GM12891 (cell line): Measurements from ENCODE around the gene MMRN2.

Source experiments
- PAX5 ChIP-seq: IDR thresholded peaks from 2 replicates; pipeline ENCODE4 v1.6.1; 2011; ENCODE audit warnings: low read length, moderate library complexity, mild to moderate bottlenecking; ENCODE audit not compliant: insufficient read depth, severe bottlenecking
- POLR2A ChIP-seq: IDR thresholded peaks from 2 replicates; pipeline ENCODE4 v1.6.1; 2011; ENCODE audit warnings: low read depth, low read length, control low read depth
- POLR2AphosphoS5 ChIP-seq: IDR thresholded peaks from 2 replicates; pipeline ENCODE4 v1.6.1; 2011; ENCODE audit warnings: low read depth, low read length, control low read depth
- POU2F2 ChIP-seq: IDR thresholded peaks from 2 replicates; pipeline ENCODE4 v1.6.1; 2011; ENCODE audit warnings: low read depth, mild to moderate bottlenecking, control low read depth, low read length, moderate library complexity
- SPI1 ChIP-seq: IDR thresholded peaks from 2 replicates; pipeline ENCODE4 v1.6.1; 2011; ENCODE audit warnings: low read depth, low read length, control low read depth
- TAF1 ChIP-seq: IDR thresholded peaks from 2 replicates; pipeline ENCODE4 v1.6.1; 2011; ENCODE audit warnings: low read depth, low read length, control low read depth

DNA sequence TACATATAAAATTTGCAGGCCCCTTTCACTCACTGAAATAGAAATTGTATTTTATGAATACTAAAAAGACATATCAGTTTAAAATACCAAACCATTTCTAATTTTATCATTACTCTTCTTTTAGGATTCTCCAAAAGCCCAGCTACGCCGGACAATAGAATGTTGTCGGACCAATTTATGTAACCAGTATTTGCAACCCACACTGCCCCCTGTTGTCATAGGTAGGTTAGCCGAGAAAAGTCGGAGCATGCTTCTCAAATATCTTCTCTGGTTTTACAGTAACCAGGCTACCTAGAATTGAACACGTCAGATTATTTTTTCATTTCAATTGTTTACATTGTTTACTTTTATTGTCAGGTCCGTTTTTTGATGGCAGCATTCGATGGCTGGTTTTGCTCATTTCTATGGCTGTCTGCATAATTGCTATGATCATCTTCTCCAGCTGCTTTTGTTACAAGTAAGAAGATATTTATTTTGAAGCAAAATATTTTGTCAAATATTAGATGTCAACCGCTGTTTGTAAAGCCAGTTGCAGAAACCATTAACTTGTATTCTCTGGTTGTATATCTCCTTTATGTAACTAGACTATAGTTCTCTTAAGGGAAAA, 57.6 kb downstream of the MMRN2 start:
- TF ChIP-seq SPI1 (no peak), POLR2A (no peak), POLR2AphosphoS5 (no peak), TAF1 (no peak), POU2F2 (no peak), PAX5 (no peak)
